HG03521 (cell line): Measurements from ENCODE around the gene ZNF408.

Source experiments
- ATAC-seq: cut with Tn5 transposase; IDR thresholded peaks from one replicate; pipeline ENCODE4 v1.9.1; 2021; ENCODE audit warnings: mild to moderate bottlenecking, moderate library complexity; ENCODE audit not compliant: unreplicated experiment

The ZNF408 gene

DNA sequence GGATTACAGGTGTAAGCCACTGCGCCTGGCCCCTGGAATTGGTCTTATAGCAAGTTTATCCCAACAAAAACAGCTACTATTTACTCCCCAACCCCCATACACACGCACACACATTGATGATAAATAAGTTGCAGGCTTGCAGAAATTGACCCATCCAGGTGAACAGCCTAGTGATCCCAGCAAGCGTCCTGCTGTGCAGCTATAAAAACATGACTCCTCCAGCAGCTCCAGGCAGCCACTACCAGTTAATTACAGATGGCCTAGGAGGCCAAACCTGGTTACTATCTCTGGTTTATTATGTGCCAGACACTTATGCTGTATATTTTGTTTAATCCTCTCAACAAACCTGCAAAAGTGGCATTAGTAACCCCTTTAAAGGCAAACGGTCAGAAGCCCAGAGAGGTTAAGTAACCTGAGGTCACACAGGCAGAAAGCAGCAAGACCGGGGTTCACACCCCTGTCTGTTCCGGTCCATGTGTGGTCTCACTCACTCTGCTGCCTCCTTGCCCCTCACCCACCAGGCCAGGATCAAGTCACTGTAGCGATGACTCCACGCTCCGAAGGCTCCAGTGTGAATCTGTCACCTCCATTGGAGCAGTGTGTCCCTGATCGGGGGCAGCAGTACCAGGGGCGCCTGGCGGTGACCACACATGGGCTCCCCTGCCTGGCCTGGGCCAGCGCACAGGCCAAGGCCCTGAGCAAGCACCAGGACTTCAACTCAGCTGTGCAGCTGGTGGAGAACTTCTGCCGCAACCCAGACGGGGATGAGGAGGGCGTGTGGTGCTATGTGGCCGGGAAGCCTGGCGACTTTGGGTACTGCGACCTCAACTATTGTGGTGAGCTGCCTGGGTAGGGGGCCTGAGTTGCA is 24.7 kb downstream of the ZNF408 start:
- ATAC-seq: no peak

DNA sequence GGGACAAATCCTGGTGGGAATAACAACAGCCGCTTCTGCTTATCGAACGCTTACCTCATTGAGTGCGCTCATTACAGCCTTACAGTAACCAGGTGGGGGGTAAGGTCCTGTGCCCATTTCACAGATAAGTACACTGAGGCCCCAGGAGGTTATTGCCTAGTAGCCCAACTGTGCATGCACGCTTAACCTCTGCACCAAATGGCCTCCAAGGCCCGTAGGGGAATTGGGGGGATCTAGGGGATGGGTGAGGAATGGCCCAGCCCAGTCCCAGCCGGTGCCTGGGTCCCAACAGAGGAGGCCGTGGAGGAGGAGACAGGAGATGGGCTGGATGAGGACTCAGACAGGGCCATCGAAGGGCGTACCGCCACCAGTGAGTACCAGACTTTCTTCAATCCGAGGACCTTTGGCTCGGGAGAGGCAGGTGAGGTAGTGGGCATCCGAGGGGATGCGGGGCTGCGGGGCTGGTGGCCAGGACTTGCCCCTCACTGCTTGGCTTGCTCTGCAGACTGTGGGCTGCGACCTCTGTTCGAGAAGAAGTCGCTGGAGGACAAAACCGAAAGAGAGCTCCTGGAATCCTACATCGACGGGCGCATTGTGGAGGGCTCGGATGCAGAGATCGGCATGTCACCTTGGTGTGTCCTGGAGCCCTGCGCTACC is 25.5 kb downstream of the ZNF408 start:
- ATAC-seq: no peak

DNA sequence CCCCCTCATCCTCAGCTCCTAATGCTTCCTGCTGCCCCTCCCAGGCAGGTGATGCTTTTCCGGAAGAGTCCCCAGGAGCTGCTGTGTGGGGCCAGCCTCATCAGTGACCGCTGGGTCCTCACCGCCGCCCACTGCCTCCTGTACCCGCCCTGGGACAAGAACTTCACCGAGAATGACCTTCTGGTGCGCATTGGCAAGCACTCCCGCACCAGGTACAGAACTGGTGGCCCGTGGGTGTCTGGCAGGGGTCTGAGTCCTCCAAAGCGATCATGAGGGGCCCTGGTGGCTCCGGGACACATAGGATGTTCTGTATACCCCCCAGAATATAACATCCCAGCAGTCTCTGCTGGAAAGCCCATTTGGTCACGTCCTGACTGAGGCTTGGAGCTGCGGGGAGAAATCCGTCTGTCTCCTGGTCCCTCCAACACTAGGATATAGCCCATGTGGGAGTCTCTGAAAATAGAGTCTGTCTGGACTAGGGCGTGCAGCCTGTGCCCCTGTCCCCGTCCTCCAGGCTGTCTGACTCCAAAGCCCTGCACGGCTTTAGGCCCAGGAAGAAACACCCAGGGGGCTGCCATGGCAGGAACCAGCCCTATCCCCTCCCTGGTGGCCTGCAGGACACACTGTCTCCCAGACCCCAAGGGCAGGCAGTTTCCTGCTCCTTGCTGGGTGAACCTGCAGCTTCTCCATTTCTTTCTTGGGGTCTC is 27.3 kb downstream of the ZNF408 start:
- ATAC-seq: no peak

DNA sequence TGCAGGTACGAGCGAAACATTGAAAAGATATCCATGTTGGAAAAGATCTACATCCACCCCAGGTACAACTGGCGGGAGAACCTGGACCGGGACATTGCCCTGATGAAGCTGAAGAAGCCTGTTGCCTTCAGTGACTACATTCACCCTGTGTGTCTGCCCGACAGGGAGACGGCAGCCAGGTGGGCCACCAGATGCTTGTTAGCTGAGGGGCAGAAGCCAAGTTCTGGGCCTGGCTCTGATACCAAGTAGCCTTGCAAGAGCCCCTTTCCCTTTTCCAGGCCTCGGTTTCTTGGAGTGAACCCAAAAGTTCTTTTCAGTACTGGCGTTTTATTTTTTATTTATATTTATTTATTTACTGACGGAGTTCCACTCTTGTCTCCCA is 27.8 kb downstream of the ZNF408 start:
- no peak for ATAC-seq

DNA sequence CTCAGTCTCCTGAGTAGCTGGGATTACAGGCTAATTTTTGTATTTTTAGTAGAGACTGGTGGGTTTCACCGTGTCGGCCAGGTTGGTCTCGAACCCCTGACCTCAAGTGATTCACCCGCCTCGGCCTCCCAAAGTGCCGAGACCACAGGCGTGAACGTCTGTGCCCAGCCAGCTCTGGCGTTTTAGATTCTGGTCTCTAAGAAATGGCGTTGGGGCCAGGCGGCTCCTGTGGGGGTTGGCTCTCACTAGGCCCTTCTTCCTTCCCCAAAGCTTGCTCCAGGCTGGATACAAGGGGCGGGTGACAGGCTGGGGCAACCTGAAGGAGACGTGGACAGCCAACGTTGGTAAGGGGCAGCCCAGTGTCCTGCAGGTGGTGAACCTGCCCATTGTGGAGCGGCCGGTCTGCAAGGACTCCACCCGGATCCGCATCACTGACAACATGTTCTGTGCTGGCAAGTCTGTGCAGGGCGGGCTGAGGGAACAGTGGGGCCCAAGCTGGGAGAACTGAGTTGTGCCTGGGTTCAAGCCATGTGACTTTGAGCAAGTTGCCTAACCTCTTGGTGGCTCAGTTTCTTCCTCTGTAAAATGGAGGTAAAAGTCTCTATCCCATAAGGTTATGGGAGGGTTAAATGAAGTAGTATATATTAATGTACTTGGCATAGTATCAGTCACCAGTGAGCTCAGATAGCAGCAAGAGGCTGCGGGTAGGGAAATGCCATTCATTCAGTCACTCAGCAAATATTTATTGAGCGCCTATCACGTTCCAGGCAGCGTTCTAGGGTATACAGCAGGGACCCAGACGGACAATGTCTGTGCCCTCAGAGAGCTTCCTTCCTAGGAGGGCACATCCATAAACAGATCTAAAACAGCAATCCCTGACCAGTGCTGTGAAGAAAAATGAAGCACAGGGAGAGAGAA is 28.5 kb downstream of the ZNF408 start:
- no peak for ATAC-seq

DNA sequence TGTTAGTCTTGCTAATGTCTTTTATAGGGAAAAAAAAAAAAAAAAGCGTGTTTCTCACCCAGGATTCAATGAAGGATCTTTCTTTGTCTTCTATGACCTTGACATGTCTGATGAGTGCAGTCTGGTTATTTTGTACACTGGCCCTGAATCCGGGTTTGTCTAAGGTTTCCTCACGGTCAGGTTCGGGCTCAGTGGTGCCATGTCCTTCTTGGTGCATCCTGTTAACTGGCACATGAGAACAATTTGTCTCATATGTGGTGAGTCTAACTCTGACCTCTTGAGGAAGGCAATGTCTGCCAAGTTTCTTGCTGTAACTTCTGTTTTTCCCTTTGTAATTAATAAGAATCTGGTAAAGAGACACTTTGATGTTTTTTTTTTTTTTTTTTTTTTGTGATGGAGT is 30.7 kb downstream of the ZNF408 start:
- ATAC-seq: no peak

DNA sequence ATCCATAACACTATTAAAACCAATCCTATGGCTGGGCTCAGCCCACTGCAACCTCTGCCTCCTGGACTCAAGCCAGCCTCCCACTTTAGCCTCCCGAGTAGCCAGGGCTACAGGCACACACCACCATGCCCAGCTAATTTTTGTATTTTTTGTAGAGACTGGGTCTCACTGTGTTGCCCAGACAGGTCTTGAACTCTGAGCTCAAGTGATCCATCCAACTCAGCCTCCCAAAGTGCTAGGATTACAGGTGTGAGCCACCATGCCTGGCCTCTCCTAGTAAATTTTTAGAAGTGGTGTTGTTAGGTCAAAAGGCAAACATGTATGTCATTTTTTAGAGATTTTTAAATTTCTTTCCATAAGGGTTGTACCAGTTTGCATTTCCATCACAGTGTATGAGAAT is 32.4 kb downstream of the ZNF408 start:
- no peak for ATAC-seq

DNA sequence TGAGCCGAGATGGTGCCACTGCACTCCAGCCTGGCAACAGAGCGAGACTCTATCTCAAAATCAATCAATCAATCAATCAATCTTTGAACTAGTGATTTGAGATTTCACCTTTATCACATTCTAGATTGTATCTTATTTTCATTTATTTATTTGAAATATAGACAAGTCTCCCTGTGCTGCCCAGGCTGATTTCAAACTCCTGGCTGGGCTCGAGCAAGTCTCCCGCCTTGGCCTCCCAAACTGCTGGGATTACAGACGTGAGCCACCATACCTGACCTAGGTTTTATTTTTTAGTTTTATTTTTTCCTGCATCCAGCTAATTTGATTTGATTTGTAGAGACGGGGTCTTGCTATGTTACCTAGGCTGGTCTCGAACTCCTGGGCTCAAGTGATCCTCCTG is 35.3 kb downstream of the ZNF408 start:
- ATAC-seq: no peak

DNA sequence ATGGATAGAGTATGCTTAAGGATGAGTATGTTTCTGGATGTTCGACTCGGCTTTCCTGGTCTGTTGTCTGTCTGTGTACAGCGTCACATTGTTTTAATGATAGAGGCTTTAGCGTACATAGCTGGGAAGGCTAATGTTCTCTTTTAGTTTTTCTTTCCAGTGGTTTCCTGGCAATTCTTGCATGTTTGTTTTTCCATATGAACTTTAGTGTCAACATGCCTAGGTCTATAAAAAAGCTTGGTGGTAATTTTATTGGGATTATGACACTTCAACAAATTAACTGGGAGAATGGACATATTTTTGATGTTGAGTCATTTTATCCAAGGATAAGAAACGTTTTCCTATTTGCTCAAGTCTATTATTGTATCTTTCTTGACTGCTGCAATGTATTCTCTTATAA is 35.8 kb downstream of the ZNF408 start:
- ATAC-seq: no peak

DNA sequence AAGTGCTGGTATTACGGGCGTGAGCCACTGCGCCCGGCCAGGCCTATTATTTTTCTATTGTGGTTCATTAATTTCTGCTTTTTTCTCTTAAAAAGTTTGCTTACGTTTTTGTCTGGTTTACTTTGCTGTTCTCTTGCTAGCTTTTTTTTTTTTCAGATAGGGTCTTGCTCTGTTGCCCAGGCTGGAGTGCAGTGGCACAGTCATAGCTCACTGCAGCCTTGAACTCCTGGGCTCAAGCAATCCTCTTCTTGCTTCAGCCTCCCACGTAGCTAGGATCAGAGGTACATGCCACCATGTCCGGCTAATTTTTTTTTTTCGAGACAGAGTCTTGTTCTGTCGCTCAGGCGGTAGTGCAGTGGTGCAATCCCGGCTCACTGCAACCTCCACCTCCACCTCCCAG is 36.9 kb downstream of the ZNF408 start:
- no peak for ATAC-seq

DNA sequence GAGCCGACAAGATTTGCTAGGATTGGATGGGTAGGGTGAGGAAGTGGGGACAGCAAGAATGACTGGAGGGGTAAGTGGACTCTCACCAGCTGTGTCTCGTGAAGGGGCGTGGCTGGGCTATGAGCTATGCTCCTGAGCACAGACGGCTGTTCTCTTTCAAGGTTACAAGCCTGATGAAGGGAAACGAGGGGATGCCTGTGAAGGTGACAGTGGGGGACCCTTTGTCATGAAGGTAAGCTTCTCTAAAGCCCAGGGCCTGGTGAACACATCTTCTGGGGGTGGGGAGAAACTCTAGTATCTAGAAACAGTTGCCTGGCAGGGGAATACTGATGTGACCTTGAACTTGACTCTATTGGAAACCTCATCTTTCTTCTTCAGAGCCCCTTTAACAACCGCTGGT is 38.1 kb downstream of the ZNF408 start:
- no peak for ATAC-seq

DNA sequence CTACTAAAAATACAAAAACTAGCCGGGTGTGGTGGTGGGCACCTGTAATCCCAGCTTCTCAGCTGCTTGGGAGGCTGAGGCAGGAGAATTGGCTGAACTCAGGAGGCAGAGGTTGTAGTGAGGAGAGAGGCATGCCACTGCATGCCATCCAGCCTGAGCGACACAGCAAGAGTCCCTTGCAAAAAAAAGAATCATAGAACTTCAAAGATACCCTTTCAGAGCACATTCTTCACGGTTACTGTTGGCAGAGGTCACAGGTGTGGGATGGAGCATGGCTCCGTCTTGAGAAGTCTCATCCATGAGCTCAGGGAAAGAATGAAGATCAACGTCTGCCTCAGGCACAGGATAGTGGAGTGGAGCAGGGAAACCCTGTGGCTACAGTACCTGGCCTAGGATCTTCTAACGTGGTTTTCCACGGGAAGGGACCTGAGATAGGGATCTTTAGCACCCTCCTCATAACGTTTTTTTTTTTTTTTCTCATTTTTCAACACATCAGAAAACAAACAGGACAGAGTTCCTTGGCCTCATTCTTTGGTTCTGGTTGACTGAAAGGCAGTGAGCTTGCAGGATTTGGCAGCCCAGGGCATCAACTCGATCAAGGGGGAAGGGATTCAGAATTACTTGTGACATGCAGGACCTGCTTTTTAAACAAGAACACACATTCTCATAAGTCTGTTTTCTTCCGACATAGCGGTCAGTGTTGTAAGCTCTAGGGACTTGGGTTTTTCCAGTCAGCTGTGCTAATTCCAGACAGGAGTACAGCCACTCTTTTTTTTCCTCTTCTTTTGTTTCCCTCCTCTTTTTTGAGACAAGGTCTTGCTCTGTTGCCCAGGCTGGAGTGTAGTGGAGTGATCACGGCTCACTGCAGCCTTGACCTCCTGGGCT is 41.0 kb downstream of the ZNF408 start:
- no peak for ATAC-seq

DNA sequence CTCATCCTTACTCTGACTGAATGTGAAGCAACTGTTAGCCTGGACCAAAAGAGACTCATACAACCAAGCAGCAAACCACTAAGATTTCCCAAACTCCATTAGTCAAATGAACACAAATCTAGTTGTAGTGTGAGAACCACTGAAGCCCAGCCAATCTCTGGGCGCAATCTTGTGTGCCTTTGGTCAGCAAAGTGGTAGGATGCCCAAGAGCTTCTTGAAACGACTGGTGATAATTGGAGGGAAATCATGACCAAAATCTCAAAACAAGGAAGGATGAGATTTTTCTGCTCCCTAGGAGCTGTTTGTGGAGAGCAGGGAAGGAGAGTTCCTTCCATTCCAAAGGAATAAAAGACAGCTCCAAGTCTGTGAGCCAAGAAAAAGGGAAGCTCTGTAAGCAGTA is 42.2 kb downstream of the ZNF408 start:
- ATAC-seq: no peak

DNA sequence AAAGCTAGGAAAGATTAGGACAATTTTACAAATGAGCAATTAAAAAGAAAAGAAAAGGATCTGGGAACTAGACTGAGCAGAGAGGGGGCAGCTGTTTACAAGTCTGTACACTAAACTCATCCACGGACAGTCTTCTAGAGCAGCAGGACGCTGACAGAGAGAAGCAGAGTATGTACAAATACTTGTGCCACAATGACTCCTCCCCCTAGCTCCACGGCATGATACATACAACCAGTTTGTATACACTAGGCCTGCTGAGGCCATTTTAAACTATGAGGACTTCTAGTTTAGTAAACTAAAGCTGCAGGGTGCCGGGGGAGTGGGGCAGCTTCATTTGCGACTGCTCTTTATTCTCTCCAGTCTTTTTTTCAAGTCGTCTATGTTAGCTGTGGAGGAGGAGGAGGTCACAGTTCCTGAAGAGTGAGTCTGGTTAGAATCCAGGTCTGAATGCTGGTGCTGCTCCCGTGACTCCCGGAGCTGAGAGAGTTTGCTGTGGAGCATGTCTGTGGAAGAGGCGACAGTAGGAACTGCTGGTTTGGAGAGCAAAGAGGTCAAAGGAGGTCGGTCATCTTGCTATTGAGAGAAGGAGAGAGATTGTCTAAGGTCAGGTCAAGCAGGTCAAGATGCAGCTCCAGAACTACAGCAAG is 43.0 kb downstream of the ZNF408 start:
- no peak for ATAC-seq

DNA sequence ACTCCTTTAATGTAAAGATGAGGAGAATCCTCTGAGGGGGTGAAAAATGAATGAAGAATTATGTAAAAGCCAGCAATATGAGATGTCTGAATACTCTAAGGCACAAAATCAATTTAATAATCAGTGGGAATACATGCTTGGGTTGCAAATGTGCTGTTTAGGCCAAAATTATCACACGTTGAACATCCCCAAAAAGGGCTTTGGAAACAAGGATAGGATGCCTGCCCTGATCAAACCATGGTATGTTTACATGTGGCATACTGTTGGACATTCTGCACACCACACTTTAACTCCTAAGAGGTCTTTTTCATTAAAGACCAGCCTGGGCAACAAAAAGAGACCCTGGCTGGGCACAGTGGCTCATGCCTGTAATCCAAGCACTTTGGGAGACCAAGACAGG is 44.5 kb downstream of the ZNF408 start:
- ATAC-seq: no peak

DNA sequence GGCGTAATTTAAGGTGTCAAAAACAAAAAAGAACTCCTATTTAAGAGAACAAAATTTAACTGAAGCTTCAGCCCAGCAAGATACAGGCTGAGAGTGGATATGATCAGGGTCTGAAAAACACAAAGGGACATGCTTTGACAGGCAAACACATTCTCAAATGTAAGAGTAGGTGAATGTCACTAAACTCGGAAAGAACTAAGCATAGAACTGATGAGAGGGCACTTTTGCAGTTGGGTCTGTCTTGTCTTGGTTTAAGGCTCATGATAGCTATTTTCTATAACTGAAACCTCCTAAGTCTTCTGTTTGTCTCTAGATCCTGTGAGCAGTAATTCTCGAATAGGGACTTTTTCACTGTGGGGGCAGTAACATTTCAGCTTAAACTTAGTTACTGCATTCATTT is 45.2 kb downstream of the ZNF408 start:
- no peak for ATAC-seq

DNA sequence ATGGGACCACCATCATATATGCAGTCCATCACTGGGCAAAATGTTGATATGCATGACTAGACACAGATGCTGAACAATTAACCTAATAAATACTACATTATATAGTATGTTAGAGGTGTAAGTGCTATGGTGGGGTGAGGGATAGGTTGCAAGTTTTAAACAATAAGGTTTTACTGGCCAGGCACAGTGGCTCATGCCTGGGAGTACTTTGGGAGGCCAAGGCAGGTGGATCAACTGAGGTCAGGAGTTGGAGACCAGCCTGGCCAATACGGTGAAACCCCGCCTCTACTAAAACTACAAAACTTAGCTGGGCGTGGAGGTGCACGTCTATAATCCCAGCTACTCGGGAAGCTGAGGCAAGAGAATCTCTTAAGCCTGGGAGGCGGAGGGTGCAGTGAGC is 46.3 kb downstream of the ZNF408 start:
- ATAC-seq: no peak
